Gastrocnemius medialis (tissue), 4 donors: ENCODE data around the gene MRPL2. TPM values are rescaled to one million over a fixed set of nuclear protein-coding genes. Genes with fewer than 3 reads are reported as not detected.
A peak's percentile ranks its signal among the peaks of the same experiment; 100 is the strongest.

Source experiments
- ATAC-seq, 2 donors: fragments of 150-250 bp; one replicate each; pipeline ENCODE4 v1.9.1; 2016
- DNase-seq, 2 donors: peaks; one replicate each; pipeline ENCODE4 v3.0.0-alpha.2; 2019
- H3K27ac ChIP-seq, 4 donors: fragments of 200-600 bp; sonication (generic); 1 replicate in 1 of 4; 2 replicates in 3 of 4; pipeline ENCODE4 v1.5.1; 2016 to 2018; ENCODE audit warnings: mild to moderate bottlenecking in 2 of 4, moderate library complexity in 1 of 4
- H3K27me3 ChIP-seq, 3 donors: fragments of 200-600 bp; sonication (generic) in 2 of 3; 1 replicate in 1 of 3; 2 replicates in 2 of 3; pipeline versions ENCODE4 v1.5.1 to v1.6.0; 2016 to 2019; ENCODE audit warnings: mild to moderate bottlenecking in 1 of 3, moderate library complexity in 1 of 3
- H3K36me3 ChIP-seq, 2 donors: fragments of 200-600 bp; sonication (generic) in 1 of 2; one replicate each; pipeline ENCODE4 v1.5.1; 2017 to 2018
- H3K4me1 ChIP-seq, 2 donors: fragments of 200-600 bp; sonication (generic) in 1 of 2; one replicate each; pipeline ENCODE4 v1.5.1; 2016 to 2017; ENCODE audit warnings: mild to moderate bottlenecking in 2 of 2
- H3K4me3 ChIP-seq, 4 donors: fragments of 200-600 bp; sonication (generic) in 3 of 4; 1 replicate in 1 of 4; 2 replicates in 3 of 4; pipeline ENCODE4 v1.5.1; 2016 to 2019; ENCODE audit warnings: mild to moderate bottlenecking in 2 of 4
- H3K9me3 ChIP-seq, 3 donors: fragments of 200-600 bp; sonication (generic) in 2 of 3; 1 replicate in 1 of 3; 2 replicates in 2 of 3; pipeline ENCODE4 v1.5.1; 2016 to 2019
- POLR2A ChIP-seq, 2 donors: fragments of 450-650 bp; IDR thresholded peaks; one replicate each; pipeline ENCODE4 v1.6.1; 2017; ENCODE audit warnings: antibody characterized with exemption in 2 of 2, mild to moderate bottlenecking in 2 of 2, moderate library complexity in 2 of 2
- in situ Hi-C, 4 donors: fragments of 200-750 bp; cut with MboI; loops; one replicate each; pipeline versions ENCODE4 v1.15.0 to v1.8.0; 2017; ENCODE audit warnings: low sequenced_read_pairs in 4 of 4
- intact Hi-C: fragments of 100-400 bp; cut with DNase I; formaldehyde crosslinking; loops from one replicate; pipeline ENCODE4 v1.15.1; 2023; ENCODE audit warnings: low total_unique reads
- total RNA-seq, 4 donors: library from RNA; depleted of rRNA; stranded (reverse); fragments of >200 nt; gene quantifications; one replicate each; pipeline versions ENCODE4 v1.1.0 to v1.2.3, GENCODE V29; 2016
- TF ChIP-seq, protein P1 (sequence below), 5 experiments: fragments of 450-650 bp in 3 of 5; fragments of 200-600 bp in 2 of 5; sonication (generic) in 2 of 5; IDR thresholded peaks in 4 of 5; conservative IDR thresholded peaks in 1 of 5; 1 replicate in 4 of 5; 2 replicates in 1 of 5; pipeline ENCODE4 v1.5.1; 2016 to 2019; ENCODE audit warnings: antibody characterized with exemption in 5 of 5, mild to moderate bottlenecking in 3 of 5, moderate library complexity in 3 of 5

Gene MRPL2
- total RNA-seq, 4 donors from 2014 or later: 34.1 to 64.9 (median 41.1) TPM

DNA sequence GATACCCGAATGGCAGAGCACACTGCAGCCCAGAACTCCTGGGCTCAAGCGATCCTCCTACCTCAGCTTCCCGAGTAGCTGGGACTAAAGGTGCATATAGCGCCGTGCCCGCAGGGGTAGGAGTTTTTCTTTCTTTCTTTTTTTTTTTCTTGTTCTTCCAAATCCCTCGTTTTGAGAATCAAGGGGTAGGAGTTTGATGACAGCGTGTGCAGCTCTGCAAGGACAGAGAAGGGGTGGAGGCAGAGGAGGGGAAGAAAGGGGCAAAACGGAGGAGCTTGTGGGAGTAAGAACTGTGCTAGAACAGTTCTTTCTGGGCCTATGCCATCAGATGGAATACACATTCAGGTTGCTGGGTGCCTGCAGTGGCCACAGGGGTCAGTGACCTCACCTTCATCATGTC lies 22.5 kb downstream of the MRPL2 start:
- no peak overlapping the region for H3K4me3 ChIP-seq
- no peak for DNase-seq
- H3K9me3 ChIP-seq: no peaks in the 10 kb centered on the region
- intact Hi-C loops: loop anchor here (1.0 kb wide), 1 partner anchor 17 kb away; the partner anchor contains the start of gene CUL7
- TF ChIP-seq, protein P1, sequence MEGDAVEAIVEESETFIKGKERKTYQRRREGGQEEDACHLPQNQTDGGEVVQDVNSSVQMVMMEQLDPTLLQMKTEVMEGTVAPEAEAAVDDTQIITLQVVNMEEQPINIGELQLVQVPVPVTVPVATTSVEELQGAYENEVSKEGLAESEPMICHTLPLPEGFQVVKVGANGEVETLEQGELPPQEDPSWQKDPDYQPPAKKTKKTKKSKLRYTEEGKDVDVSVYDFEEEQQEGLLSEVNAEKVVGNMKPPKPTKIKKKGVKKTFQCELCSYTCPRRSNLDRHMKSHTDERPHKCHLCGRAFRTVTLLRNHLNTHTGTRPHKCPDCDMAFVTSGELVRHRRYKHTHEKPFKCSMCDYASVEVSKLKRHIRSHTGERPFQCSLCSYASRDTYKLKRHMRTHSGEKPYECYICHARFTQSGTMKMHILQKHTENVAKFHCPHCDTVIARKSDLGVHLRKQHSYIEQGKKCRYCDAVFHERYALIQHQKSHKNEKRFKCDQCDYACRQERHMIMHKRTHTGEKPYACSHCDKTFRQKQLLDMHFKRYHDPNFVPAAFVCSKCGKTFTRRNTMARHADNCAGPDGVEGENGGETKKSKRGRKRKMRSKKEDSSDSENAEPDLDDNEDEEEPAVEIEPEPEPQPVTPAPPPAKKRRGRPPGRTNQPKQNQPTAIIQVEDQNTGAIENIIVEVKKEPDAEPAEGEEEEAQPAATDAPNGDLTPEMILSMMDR (IDR thresholded peaks at IDR 0.05 in 4 of 5, conservative IDR thresholded peaks at IDR 0.05 in 1 of 5): no peak
- no peak for TF ChIP-seq POLR2A (IDR thresholded peaks at IDR 0.05)
- peak overlapping the region; percentile 82 to 94 (median 92) for H3K27ac ChIP-seq
- peaks cover 0 to 26% of the 10 kb centered on the region in 2 donors for H3K36me3 ChIP-seq
- in situ Hi-C loops: no loop called here
- no peak for ATAC-seq
- H3K27me3 ChIP-seq: no peaks in the 10 kb centered on the region
- H3K4me1 ChIP-seq: peaks cover 26 to 33% of the 10 kb centered on the region in 2 donors

DNA sequence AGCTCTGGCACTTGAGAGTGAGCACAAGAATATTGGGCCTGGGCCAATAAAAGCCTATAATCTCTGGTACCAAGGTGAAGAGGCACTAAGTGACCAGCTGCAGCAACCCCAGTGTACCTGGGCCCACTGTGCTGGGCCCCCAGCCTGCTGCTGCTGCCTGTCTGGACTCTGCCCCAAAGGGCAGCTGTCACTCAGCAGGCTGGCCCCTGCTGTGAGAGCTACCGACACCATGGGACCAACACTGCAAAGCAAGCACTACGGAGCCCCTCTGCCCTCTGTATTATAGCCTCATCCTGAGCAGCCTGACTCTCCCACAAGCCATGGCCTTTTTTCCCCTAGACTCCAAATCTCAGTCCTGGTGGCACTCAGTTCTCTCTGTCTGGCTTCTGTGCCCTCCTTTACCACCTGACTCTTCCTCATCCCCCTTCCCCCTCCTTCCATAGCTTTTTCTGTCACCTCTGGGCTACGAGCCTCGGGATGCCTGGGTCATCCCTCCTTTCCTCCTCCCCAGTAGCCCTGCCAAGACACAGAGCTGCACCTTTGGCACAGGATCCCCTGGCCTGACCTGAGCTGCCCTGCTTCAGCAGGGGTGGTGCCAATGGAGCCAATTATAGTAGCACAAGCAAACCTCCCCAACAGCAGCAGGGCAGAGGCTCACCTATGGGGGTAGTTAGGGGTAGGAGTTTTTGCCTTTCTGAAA lies 23.6 kb downstream of the MRPL2 start:
- H3K36me3 ChIP-seq: peaks cover 0 to 36% of the 10 kb centered on the region in 2 donors
- ATAC-seq (peak; percentile 94 to 98), DNase-seq (peak; percentile 87 to 97)
- TF ChIP-seq POLR2A (IDR thresholded peaks at IDR 0.05): no peak
- TF ChIP-seq, protein P1 (IDR thresholded peaks at IDR 0.05 in 4 of 5, conservative IDR thresholded peaks at IDR 0.05 in 1 of 5): peak in 2 of 5 experiments; percentile 12 to 20
- intact Hi-C loops: loop anchor here (1.0 to 2.0 kb wide), 2 partner anchors 18 to 21 kb away; partner anchors contain the start of genes CUL7 and KLHDC3
- H3K9me3 ChIP-seq: no peaks in the 10 kb centered on the region
- in situ Hi-C loops: no loop called here
- no peaks in the 10 kb centered on the region for H3K27me3 ChIP-seq
- H3K27ac ChIP-seq: peak overlapping the region; percentile 82 to 94 (median 92)
- H3K4me1 ChIP-seq: peaks cover 26 to 33% of the 10 kb centered on the region in 2 donors
- H3K4me3 ChIP-seq: no peak overlapping the region

DNA sequence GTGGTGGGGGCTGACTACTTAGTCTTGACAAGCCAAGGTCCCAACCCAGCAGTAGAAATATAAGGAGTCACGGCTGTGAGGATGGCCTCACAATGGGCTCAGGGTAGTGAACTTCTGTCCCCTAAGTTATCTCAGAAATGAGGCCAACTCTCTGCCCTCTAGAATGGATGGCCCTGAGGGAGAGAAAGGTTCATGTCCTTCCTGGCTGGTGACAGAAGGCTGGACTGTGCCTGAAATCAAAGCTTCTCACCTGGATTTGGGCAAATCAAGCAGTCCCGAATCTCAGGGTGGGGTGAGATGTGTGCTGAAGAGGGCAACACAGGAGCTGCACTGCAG lies 25.1 kb downstream of the MRPL2 start:
- DNase-seq (no peak), ATAC-seq (no peak)
- Histone ChIP-seq H3K4me1 (peaks cover 26 to 30% of the 10 kb centered on the region in 2 donors), H3K9me3 (no peaks in the 10 kb centered on the region), H3K4me3 (no peak overlapping the region), H3K36me3 (peaks cover 0 to 44% of the 10 kb centered on the region in 2 donors), H3K27ac (peak overlapping the region; percentile 42 to 94 (median 92)), H3K27me3 (no peaks in the 10 kb centered on the region)
- TF ChIP-seq, protein P1 (IDR thresholded peaks at IDR 0.05 in 4 of 5, conservative IDR thresholded peaks at IDR 0.05 in 1 of 5): no peak
- no peak for TF ChIP-seq POLR2A (IDR thresholded peaks at IDR 0.05)
- intact Hi-C loops (loop anchor here (2.0 kb wide), 1 partner anchor 19 kb away; the partner anchor contains the start of gene KLHDC3), in situ Hi-C loops (no loop called here)

DNA sequence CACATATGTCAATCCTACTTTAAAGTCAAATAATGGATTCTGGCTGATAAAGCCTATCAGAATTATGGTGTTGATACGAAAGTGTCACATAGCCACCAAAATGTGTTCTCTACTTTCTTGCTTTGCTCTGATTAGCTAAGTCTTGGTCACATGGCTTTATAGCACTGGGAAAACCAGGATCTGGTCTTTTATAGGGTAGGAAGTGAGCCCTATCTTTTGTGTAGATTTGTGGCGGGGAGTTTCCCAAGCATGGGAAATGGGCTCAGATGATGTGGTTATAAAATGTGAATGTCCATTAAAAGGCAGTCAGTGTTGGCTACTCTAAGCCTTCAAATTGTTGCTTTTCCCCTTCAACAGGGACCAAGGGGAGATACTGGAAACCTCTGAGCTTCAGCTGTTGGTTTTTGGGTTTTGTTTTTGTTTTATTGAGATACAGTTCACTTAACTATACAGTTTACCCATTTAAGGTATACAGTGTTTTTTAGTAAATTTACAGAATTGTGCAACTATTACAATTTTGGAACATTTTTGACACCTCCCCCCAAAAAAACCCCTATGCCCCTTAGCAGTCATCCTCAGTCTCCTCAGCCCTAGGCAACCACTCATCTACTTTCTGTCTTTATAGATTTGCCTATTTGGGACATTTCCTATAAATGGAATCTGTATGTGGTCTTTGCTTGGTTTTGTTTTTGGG lies 25.6 kb downstream of the MRPL2 start:
- Histone ChIP-seq H3K27me3 (no peaks in the 10 kb centered on the region), H3K9me3 (no peaks in the 10 kb centered on the region), H3K27ac (peak overlapping the region; percentile 42 to 94 (median 92)), H3K36me3 (peaks cover 0 to 44% of the 10 kb centered on the region in 2 donors), H3K4me1 (peaks cover 26 to 28% of the 10 kb centered on the region in 2 donors), H3K4me3 (no peak overlapping the region)
- TF ChIP-seq POLR2A (IDR thresholded peaks at IDR 0.05): no peak
- TF ChIP-seq, protein P1 (IDR thresholded peaks at IDR 0.05 in 4 of 5, conservative IDR thresholded peaks at IDR 0.05 in 1 of 5): no peak
- in situ Hi-C loops: no loop called here
- DNase-seq (no peak), ATAC-seq (no peak)
- intact Hi-C loops: loop anchor here (2.0 kb wide), 1 partner anchor 19 kb away; the partner anchor contains the start of gene KLHDC3
